Stimulated activated memory B cell treated with anti-CD40 and anti-IgM and Interleukin-4, amounts not matched to agents 10 μg/mL and 1 μg/mL and 100 μg/mL, for 72 hours (primary cell): Measurements from ENCODE around the gene SPRY2.

Source experiments
- ATAC-seq: fragments of 150-1000 bp; cut with Tn5 transposase; 2 replicates; pipeline ENCODE4 v1.10.0; 2021
- H3K27ac Mint-ChIP-seq: one replicate; pipeline ENCODE4 v1.8.0; 2022; ENCODE audit warnings: mild to moderate bottlenecking, mixed read lengths
- H3K27me3 Mint-ChIP-seq: one replicate; pipeline ENCODE4 v1.8.0; 2022; ENCODE audit warnings: mixed read lengths
- H3K36me3 Mint-ChIP-seq: one replicate; pipeline ENCODE4 v1.8.0; 2022; ENCODE audit warnings: mixed read lengths
- H3K4me1 Mint-ChIP-seq: one replicate; pipeline ENCODE4 v1.8.0; 2022; ENCODE audit warnings: mixed read lengths
- H3K4me3 Mint-ChIP-seq: one replicate; pipeline ENCODE4 v1.8.0; 2022; ENCODE audit warnings: mild to moderate bottlenecking, moderate library complexity, mixed read lengths
- H3K9me3 Mint-ChIP-seq: one replicate; pipeline ENCODE4 v1.8.0; 2022; ENCODE audit warnings: mixed read lengths

Gene SPRY2

GRCh38 chr13:80341101-80341755 lies at the start of gene SPRY2:
SPRY2 (minus strand) TSS chr13:80341126; CDS start chr13:80337705, 3,421 bp downstream.
- no peak within 1 kb of the TSS for H3K27ac Mint-ChIP-seq
- H3K4me1 Mint-ChIP-seq = peaks cover 22% of the 10 kb centered on the region
- H3K9me3 Mint-ChIP-seq = no peaks in the 10 kb centered on the region
- peaks cover 8% of the 10 kb centered on the region for H3K27me3 Mint-ChIP-seq
- peak within 1 kb of the TSS; percentile 60 for H3K4me3 Mint-ChIP-seq
- ATAC-seq = peak; percentile 73
- H3K36me3 Mint-ChIP-seq = no peaks in the 10 kb centered on the region

- no peak overlapping the region for H3K4me3 Mint-ChIP-seq
- peaks cover 7% of the 10 kb centered on the region for H3K4me1 Mint-ChIP-seq
These were observed 49.4 kb upstream of the SPRY2 start for GRCh38 chr13:80390338-80390737.

GRCh38 chr13:80389073-80390038 lies 48.4 kb upstream of the SPRY2 start:
- Mint-ChIP-seq H3K4me1 (peaks cover 7% of the 10 kb centered on the region), H3K4me3 (no peak overlapping the region)

More at GRCh38 chr13:80390338-80390737, 49.4 kb upstream of the SPRY2 start:
- peaks cover 16% of the 10 kb centered on the region for H3K9me3 Mint-ChIP-seq
- no peaks in the 10 kb centered on the region for H3K27me3 Mint-ChIP-seq
- H3K27ac Mint-ChIP-seq = no peak overlapping the region
- ATAC-seq = no peak
- H3K36me3 Mint-ChIP-seq = no peaks in the 10 kb centered on the region

GRCh38 chr13:80388506-80388905 lies 47.6 kb upstream of the SPRY2 start:
- no peaks in the 10 kb centered on the region for H3K27me3 Mint-ChIP-seq
- peaks cover 5% of the 10 kb centered on the region for H3K9me3 Mint-ChIP-seq
- no peak overlapping the region for H3K4me3 Mint-ChIP-seq
- H3K36me3 Mint-ChIP-seq = no peaks in the 10 kb centered on the region
- ATAC-seq = no peak
- H3K4me1 Mint-ChIP-seq = peaks cover 7% of the 10 kb centered on the region
- H3K27ac Mint-ChIP-seq = no peak overlapping the region

More at GRCh38 chr13:80389073-80390038, 48.4 kb upstream of the SPRY2 start:
- ATAC-seq = no peak
- Mint-ChIP-seq H3K9me3 (peaks cover 10% of the 10 kb centered on the region), H3K27ac (no peak overlapping the region), H3K27me3 (no peaks in the 10 kb centered on the region), H3K36me3 (no peaks in the 10 kb centered on the region)

- H3K4me1 Mint-ChIP-seq = peaks cover 7% of the 10 kb centered on the region
- H3K4me3 Mint-ChIP-seq = no peak overlapping the region
- no peaks in the 10 kb centered on the region for H3K27me3 Mint-ChIP-seq
- no peaks in the 10 kb centered on the region for H3K36me3 Mint-ChIP-seq
- H3K9me3 Mint-ChIP-seq = peaks cover 3% of the 10 kb centered on the region
- no peak overlapping the region for H3K27ac Mint-ChIP-seq
- ATAC-seq = no peak
These were observed 45.7 kb upstream of the SPRY2 start for GRCh38 chr13:80386592-80386991.

- ATAC-seq = no peak
- no peaks in the 10 kb centered on the region for H3K36me3 Mint-ChIP-seq
- no peak overlapping the region for H3K4me3 Mint-ChIP-seq
- peaks cover 3% of the 10 kb centered on the region for H3K9me3 Mint-ChIP-seq
- no peak overlapping the region for H3K27ac Mint-ChIP-seq
- H3K4me1 Mint-ChIP-seq = peaks cover 7% of the 10 kb centered on the region
- no peaks in the 10 kb centered on the region for H3K27me3 Mint-ChIP-seq
These were observed 45.1 kb upstream of the SPRY2 start for GRCh38 chr13:80386002-80386401.

- no peak for ATAC-seq
- Mint-ChIP-seq H3K4me3 (no peak overlapping the region), H3K36me3 (no peaks in the 10 kb centered on the region), H3K9me3 (no peaks in the 10 kb centered on the region), H3K4me1 (peaks cover 7% of the 10 kb centered on the region), H3K27ac (no peak overlapping the region), H3K27me3 (no peaks in the 10 kb centered on the region)
These were observed 41.6 kb upstream of the SPRY2 start for GRCh38 chr13:80382576-80382975.

GRCh38 chr13:80379245-80379644 lies 38.3 kb upstream of the SPRY2 start:
- Mint-ChIP-seq H3K27ac (no peak overlapping the region), H3K4me1 (no peaks in the 10 kb centered on the region), H3K27me3 (no peaks in the 10 kb centered on the region), H3K4me3 (no peak overlapping the region), H3K36me3 (no peaks in the 10 kb centered on the region), H3K9me3 (no peaks in the 10 kb centered on the region)
- no peak for ATAC-seq

- no peak overlapping the region for H3K4me3 Mint-ChIP-seq
- no peak for ATAC-seq
- no peaks in the 10 kb centered on the region for H3K27me3 Mint-ChIP-seq
- no peak overlapping the region for H3K27ac Mint-ChIP-seq
- H3K4me1 Mint-ChIP-seq = no peaks in the 10 kb centered on the region
- H3K9me3 Mint-ChIP-seq = no peaks in the 10 kb centered on the region
- H3K36me3 Mint-ChIP-seq = no peaks in the 10 kb centered on the region
These were observed 35.6 kb upstream of the SPRY2 start for GRCh38 chr13:80376554-80376953.

- ATAC-seq = no peak
These were observed 34.0 kb upstream of the SPRY2 start for GRCh38 chr13:80374901-80375300.

GRCh38 chr13:80374444-80374843 lies 33.5 kb upstream of the SPRY2 start:
- H3K27me3 Mint-ChIP-seq = no peaks in the 10 kb centered on the region
- H3K36me3 Mint-ChIP-seq = no peaks in the 10 kb centered on the region
- H3K4me1 Mint-ChIP-seq = no peaks in the 10 kb centered on the region
- no peak overlapping the region for H3K4me3 Mint-ChIP-seq
- no peaks in the 10 kb centered on the region for H3K9me3 Mint-ChIP-seq
- no peak overlapping the region for H3K27ac Mint-ChIP-seq
- ATAC-seq = no peak

More at GRCh38 chr13:80374901-80375300, 34.0 kb upstream of the SPRY2 start:
- H3K27ac Mint-ChIP-seq = no peak overlapping the region
- H3K36me3 Mint-ChIP-seq = no peaks in the 10 kb centered on the region
- no peaks in the 10 kb centered on the region for H3K9me3 Mint-ChIP-seq
- no peak overlapping the region for H3K4me3 Mint-ChIP-seq
- H3K27me3 Mint-ChIP-seq = no peaks in the 10 kb centered on the region
- H3K4me1 Mint-ChIP-seq = no peaks in the 10 kb centered on the region

GRCh38 chr13:80371840-80372509 lies 31.0 kb upstream of the SPRY2 start:
- H3K27me3 Mint-ChIP-seq = no peaks in the 10 kb centered on the region
- H3K36me3 Mint-ChIP-seq = no peaks in the 10 kb centered on the region
- no peaks in the 10 kb centered on the region for H3K9me3 Mint-ChIP-seq
- no peaks in the 10 kb centered on the region for H3K4me1 Mint-ChIP-seq
- H3K4me3 Mint-ChIP-seq = no peak overlapping the region
- H3K27ac Mint-ChIP-seq = no peak overlapping the region
- no peak for ATAC-seq

- Mint-ChIP-seq H3K4me3 (no peak overlapping the region), H3K36me3 (no peaks in the 10 kb centered on the region), H3K27me3 (no peaks in the 10 kb centered on the region), H3K27ac (no peak overlapping the region), H3K4me1 (no peaks in the 10 kb centered on the region), H3K9me3 (no peaks in the 10 kb centered on the region)
- no peak for ATAC-seq
These were observed 26.5 kb upstream of the SPRY2 start for GRCh38 chr13:80367473-80367872.

GRCh38 chr13:80363890-80364503 lies 23.1 kb upstream of the SPRY2 start:
- no peak overlapping the region for H3K4me3 Mint-ChIP-seq

GRCh38 chr13:80362481-80362880 lies 21.6 kb upstream of the SPRY2 start:
- no peak overlapping the region for H3K4me3 Mint-ChIP-seq
- no peaks in the 10 kb centered on the region for H3K9me3 Mint-ChIP-seq
- ATAC-seq = no peak
- H3K36me3 Mint-ChIP-seq = no peaks in the 10 kb centered on the region
- no peaks in the 10 kb centered on the region for H3K27me3 Mint-ChIP-seq
- H3K4me1 Mint-ChIP-seq = no peaks in the 10 kb centered on the region
- H3K27ac Mint-ChIP-seq = no peak overlapping the region

More at GRCh38 chr13:80363890-80364503, 23.1 kb upstream of the SPRY2 start:
- no peaks in the 10 kb centered on the region for H3K4me1 Mint-ChIP-seq
- no peaks in the 10 kb centered on the region for H3K36me3 Mint-ChIP-seq
- ATAC-seq = no peak
- no peaks in the 10 kb centered on the region for H3K9me3 Mint-ChIP-seq
- H3K27me3 Mint-ChIP-seq = no peaks in the 10 kb centered on the region
- no peak overlapping the region for H3K27ac Mint-ChIP-seq
